Mesenteric fat pad (tissue), 1 donor: ENCODE measurements around the gene KRTAP9-1. TPM values are rescaled to one million over a fixed set of nuclear protein-coding genes. Genes with fewer than 3 reads are reported as not detected.
"Not testable (repeated sequence)": the region's sequence is repeated elsewhere in the genome, so short reads cannot be mapped to it uniquely, and the experiment has no call there.

ENCODE experiments used
- DNase-seq: peaks from one replicate; pipeline ENCODE4 v3.0.0-alpha.2; 2020; ENCODE audit warnings: low spot score
- long read RNA-seq: library from polyadenylated mRNA; unstranded; transcript quantifications from one replicate; pipeline ENCODE4 v2.0.0, GENCODE V29; 2020
- total RNA-seq: library from RNA; stranded (reverse); fragmentation: NEBNext Ultra II Directional; extraction: Animal tissue kit (Norgen Biotek cat#: 25700); gene quantifications from one replicate; pipeline ENCODE4 v1.2.1, GENCODE V29; 2021
- donor health status: DM: yes; HTN: yes; CAD: no.

KRTAP9-1 gene
- total RNA-seq: not detected
- long read RNA-seq: 0 reads

- not testable (repeated sequence) for DNase-seq
These were observed at the start of gene KRTAP9-1 for GRCh38 chr17:41189837-41190318. Gene KRTAP9-1, plus strand, starts transcription at chr17:41189887. Its CDS starts 0 bp downstream, at chr17:41189887.

DNA sequence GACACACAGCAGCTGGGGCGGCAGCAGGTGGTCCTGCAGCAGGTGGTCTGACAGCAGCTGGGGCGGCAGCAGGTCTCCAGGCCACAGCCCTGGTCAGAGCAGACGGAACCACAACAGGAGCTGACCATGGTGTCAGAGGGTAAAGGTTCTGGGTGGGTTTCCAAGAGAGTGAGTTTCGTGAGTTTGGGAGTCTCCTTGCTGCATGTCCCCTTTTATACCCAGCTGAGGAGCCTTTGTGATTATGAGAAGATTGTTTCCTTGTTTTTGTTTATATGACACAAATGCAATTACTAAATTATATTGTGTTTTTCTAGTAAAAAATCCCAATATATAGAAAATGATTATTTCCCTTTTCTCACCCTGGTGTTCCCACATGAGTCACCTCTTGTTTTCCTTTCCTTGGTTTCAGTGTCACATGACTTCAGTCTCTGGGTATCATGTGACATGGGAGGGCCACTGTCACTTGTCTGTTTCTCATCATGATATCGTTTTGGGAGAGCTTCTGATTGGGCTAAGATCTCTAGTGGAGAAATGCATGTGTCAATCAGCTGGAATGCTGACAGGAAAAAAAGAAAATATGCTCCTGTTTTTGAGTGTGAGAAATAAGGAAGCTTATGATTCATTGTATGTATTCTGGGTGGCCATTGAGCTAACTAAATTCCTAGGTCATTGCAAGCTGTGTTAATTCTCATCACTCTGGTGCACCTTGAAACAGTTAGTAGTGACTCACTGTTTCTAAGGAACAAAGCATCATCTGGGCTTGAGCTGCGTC is 49.1 kb upstream of the KRTAP9-1 start, which contains the start of gene KRTAP4-6:
KRTAP4-6 (minus strand) TSS at position 185 of the 772 bp plus-strand sequence; CDS start at position 128, 57 bp downstream.
- no peak for DNase-seq

GRCh38 chr17:41141361-41141760 is 48.3 kb upstream of the KRTAP9-1 start:
- no peak for DNase-seq

DNA sequence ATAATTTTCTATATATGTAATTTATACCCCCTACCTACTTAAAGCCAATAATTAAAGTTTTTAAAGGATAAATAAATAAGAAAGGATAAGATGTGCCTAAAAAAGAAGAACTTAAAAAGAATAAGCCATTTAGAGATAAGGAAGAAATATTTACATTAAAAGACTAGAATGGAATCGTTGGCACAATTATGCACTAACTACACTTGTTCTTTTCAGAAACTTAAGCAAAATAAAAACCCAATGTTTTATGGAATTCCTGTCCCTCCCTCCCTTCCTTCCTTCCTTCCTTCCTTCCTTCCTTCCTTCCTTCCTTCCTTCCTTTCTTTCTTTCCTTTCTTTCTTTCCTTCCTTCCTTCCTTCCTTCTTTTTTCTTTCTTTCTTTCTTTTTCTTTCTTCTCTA is 44.8 kb upstream of the KRTAP9-1 start:
- DNase-seq: no peak

DNA sequence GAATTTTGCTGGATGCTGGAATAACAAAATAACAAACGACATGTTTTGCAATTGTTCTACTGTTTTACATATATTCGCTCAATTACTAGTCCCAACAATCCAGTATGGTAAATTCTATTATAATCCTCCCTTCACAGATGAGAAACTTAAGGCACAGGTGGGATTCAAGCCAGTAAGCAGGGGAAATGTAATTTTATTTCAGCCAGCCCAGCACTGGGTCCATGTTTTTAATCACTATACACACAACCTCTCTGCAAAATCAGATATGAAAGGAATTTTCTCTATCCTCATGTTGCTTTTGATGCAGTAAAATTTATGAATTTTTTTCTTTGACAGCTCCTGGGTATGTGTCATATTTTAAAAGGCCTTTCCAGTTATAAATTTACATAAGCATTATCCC is 44.4 kb upstream of the KRTAP9-1 start:
- DNase-seq: no peak

DNA sequence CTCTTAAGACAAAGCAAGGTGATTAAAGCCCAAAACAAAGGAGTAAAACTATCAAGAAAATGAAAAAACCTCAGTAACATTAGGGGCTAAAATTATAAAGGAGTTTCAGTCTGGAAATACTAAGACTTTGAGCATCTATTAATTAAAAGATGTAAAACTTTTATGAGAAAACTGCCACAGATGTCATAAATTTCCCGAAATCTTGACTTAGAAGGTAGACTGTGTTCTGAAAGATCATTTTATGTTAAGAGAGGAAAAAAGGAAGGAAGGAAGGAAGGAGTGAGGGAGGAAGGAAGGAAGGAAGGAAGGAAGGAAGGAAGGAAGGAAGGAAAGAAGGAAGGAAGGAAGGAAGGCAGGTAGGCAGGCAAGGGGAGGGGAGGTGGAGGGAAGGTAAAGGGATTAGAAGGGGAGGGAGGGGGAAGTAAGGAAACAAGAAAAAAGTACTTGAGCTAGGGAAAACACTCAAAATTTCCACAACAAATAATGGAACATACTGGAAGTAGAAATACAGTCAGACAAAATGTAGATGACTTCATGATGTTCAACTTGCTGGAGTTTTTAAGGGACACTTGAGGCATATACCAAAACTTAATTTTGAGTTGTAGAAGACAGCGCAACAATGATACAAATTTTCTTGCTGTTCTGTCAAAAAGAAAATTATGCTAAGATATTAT is 42.0 kb upstream of the KRTAP9-1 start:
- no peak for DNase-seq

DNA sequence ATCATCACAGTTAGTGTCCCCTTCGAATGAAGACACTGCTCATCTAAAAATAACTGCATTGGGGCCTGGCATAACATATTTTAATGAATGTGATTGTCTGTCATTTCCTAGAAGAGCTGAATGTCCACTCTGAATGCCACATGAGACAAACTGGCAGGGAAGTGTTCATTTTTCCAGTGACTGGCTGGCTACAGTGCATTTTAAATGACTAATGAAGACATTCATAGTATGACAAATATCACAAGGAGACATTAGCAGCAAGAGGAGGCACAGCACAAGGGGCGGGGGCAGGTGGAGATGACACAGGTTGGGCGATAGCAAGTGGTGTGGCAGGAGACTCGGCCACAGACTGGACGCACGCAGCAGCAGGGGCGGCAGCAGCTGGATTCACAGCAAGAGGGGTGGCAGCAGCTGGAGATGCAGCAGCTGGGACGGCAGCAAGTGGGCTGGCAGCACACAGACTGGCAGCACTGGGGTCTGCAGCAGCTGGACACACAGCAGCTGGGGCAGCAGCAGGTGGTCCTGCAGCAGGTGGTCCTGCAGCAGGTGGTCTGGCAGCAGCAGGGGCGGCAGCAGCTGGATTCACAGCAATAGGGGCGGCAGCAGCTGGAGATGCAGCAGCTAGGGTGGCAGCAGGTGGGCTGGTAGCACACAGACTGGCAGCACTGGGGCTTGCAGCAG is 40.6 kb upstream of the KRTAP9-1 start:
- not testable (repeated sequence) for DNase-seq

DNA sequence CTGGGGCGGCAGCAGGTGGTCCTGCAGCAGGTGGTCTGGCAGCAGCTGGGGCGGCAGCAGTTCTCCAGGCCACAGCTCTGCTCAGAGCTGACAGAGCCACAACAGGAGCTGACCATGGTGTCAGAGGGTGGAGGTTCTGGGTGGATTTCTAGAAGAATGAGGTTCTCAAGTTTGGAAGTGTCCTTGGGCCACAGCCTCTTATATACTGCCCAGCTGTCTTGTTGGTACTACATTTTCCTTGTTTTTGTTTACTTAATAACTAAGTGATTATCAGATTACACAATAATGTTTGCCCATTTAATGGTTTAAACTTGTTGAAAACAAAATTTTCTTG is 40.1 kb upstream of the KRTAP9-1 start, which contains the start of gene KRTAP4-5:
KRTAP4-5 (minus strand) TSS at position 174 of the 334 bp plus-strand sequence; CDS start at position 116, 58 bp downstream.
- no peak for DNase-seq

DNA sequence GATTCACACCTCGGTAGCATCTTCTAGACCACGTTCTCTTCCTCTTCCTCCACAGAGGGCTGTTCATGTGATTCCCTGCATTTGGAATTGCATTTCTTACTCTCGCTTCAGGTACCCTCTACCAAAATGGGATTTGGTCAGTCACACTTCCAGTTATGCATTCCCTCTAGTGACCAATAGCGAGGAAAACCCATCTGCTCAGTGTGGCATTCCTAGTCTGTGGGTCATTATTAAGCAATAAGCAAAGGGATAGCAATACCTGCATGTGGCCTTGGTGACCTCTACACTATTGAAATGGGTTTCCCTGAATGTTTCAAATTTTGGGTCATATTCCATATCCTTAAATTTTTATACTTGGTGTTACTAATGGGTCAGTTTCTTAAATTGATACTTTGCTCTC is 39.7 kb upstream of the KRTAP9-1 start:
- no peak for DNase-seq

GRCh38 chr17:41151525-41151924 is 38.2 kb upstream of the KRTAP9-1 start:
- DNase-seq: no peak

GRCh38 chr17:41153856-41154255 is 35.8 kb upstream of the KRTAP9-1 start:
- no peak for DNase-seq

- not testable (repeated sequence) for DNase-seq
These were observed 29.5 kb upstream of the KRTAP9-1 start for GRCh38 chr17:41160190-41160589.

GRCh38 chr17:41160648-41161047 is 29.0 kb upstream of the KRTAP9-1 start, which contains the start of gene KRTAP4-4:
Gene KRTAP4-4, minus strand, starts transcription at chr17:41160748. Its CDS starts 57 bp downstream, at chr17:41160691.
- DNase-seq: no peak

GRCh38 chr17:41163828-41164227 is 25.9 kb upstream of the KRTAP9-1 start:
- DNase-seq: no peak

DNA sequence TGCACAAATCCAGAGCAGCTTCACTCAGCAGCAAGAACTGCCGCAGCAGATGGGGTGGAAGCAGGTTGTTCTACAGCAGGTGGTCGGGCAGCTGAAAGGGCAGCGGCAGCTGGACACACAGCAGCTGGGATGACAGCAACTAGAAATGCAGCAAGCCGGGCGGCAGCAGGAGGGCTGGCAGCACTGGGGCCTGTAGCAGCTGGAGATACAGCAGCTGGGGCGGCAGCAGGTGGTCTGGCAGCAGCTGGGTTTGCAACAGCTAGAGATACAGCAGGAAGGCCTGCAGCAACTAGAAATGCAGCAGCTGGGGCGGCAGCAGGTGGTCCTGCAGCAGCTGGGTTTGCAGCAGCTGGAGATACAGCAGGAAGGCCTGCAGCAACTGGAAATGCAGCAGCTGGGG is 22.1 kb upstream of the KRTAP9-1 start:
- no peak for DNase-seq

GRCh38 chr17:41168121-41168520 is 21.6 kb upstream of the KRTAP9-1 start, which contains the start of gene KRTAP4-3:
Gene KRTAP4-3, minus strand, starts transcription at chr17:41168221. Its CDS starts 49 bp downstream, at chr17:41168172.
- no peak for DNase-seq

DNA sequence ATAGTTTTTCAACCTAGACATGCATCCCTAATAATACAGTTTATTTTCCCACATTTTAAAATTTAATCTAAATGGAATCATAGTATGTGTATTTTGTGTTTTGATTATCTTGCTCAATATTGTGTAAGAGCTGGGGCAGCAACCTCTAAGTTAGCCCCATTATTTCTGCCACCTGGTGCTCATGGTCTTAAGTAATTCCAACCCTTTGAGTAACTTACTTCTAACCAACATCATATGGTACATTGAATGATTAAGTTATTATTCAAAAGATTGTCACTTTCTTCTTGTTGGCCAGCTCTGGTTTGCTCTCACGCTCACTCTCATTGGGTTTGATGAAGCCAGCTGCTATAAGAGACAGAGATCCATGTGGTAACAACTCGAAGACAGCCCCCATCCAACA is 17.8 kb upstream of the KRTAP9-1 start:
- DNase-seq: no peak

DNA sequence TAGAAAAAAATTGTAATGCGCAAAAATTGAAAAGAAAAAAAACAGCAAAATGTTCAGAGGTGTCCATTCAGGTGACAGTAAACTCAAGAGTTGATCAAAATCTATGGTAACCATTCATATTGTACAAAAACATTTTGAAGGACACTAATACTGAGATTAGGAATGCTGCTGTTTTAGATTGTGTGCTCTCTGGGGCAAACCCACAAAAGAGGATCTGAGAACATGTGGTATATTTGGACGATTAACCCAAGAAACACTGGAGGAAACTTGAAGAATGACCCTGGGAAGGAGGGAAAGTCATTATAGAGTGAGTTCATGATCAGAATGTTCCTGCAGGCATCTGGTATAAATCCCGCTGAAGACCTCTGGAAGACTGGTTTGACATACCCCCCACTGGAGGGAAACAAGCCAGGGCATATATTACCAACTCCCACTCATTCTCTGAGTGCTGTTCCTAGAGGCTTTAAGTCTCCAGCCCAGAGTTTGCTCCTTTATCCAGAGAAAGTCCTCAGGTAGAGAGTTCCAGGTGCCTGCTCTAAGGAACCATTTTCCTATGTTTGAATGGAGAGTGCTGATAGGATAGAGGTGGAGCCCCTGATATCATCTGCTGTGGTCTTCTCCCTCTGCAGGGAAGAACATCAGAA is 12.8 kb upstream of the KRTAP9-1 start:
- DNase-seq: no peak

- no peak for DNase-seq
These were observed 11.9 kb upstream of the KRTAP9-1 start, which contains the start of gene KRTAP4-2 for GRCh38 chr17:41177727-41178271. Gene KRTAP4-2, minus strand, starts transcription at chr17:41178221. Its CDS starts 57 bp downstream, at chr17:41178164.

DNA sequence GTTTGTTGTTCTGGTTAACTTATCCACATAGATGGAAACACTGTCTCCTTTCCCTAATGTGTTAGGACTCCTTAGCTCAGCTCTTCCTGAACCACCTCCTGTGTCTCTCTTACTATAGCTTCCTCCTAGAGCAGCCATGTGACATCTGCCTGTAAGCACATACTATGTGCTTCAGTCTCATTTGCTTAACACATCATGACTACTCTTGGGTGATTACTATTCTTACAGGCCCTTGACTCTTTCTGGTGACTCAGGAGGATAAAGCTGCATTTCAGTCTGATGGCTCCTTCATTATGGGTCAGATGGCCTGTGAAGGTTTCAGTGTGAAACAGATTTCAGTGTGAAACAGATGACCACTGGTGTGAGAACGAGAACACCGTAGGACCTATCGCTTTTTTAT is 11.3 kb upstream of the KRTAP9-1 start:
- DNase-seq: no peak
